HepG2 (cell line): Measurements from ENCODE around the gene PRR11. TPM values are rescaled to one million over a fixed set of nuclear protein-coding genes. Genes with fewer than 3 reads are reported as not detected.

Experiments
- AHR ChIP-seq: IDR thresholded peaks from 2 replicates; pipeline ENCODE4 v1.6.1; 2018; ENCODE audit warnings: missing genetic modification reagents, missing compliant biosample characterization
- ASH2L ChIP-seq: fragments of 300-600, 200-600 bp; sonication (generic); IDR thresholded peaks from 2 replicates; pipeline ENCODE4 v1.7.0; 2017; ENCODE audit warnings: low read depth, mild to moderate bottlenecking, moderate library complexity, mixed read lengths, low read length; ENCODE audit not compliant: insufficient read length
- ESRRA ChIP-seq: sonication (generic); formaldehyde crosslinking; IDR thresholded peaks from 2 replicates; pipeline ENCODE4 v1.5.1; 2020; ENCODE audit warnings: mild to moderate bottlenecking, low read depth, missing genetic modification reagents
- FOSL2 ChIP-seq: sonication (generic); formaldehyde crosslinking; IDR thresholded peaks from 2 replicates; pipeline ENCODE4 v1.4.0; 2020; ENCODE audit warnings: missing genetic modification reagents
- SMC3 ChIP-seq: IDR thresholded peaks from 2 replicates; pipeline ENCODE4 v1.6.1; 2011; ENCODE audit warnings: low read length, improper control_type of control experiment
- STAG1 ChIP-seq: sonication (generic); formaldehyde crosslinking; IDR thresholded peaks from 2 replicates; pipeline ENCODE4 v1.4.0; 2020; ENCODE audit warnings: missing genetic modification reagents
- YEATS2 ChIP-seq: sonication (generic); formaldehyde crosslinking; IDR thresholded peaks from 2 replicates; pipeline ENCODE4 v1.4.0; 2020; ENCODE audit warnings: missing genetic modification reagents, borderline replicate concordance
- ZNF224 ChIP-seq: sonication (generic); formaldehyde crosslinking; IDR thresholded peaks from 2 replicates; pipeline ENCODE4 v1.5.0; 2020; ENCODE audit warnings: mild to moderate bottlenecking, missing genetic modification reagents
- ZNF260 ChIP-seq: sonication (generic); formaldehyde crosslinking; IDR thresholded peaks from 2 replicates; pipeline ENCODE4 v1.4.0; 2020; ENCODE audit warnings: missing genetic modification reagents, low read depth, mild to moderate bottlenecking, borderline replicate concordance
- ZNF556 ChIP-seq: sonication (generic); formaldehyde crosslinking; IDR thresholded peaks from 2 replicates; pipeline ENCODE4 v1.4.0; 2020; ENCODE audit warnings: mild to moderate bottlenecking, missing genetic modification reagents, borderline replicate concordance
- ZNF747 ChIP-seq: sonication (generic); formaldehyde crosslinking; IDR thresholded peaks from 2 replicates; pipeline ENCODE4 v1.8.1; 2023; ENCODE audit warnings: missing genetic modification reagents, mild to moderate bottlenecking, borderline replicate concordance
- polyA plus RNA-seq, 8 experiments: library from polyadenylated mRNA; depleted of rRNA in 3 of 8; stranded (reverse) in 7 of 8; unstranded in 1 of 8; fragments of >200 nt; fragmentation: Illumina TruSeq in 4 of 8; extraction: Trizol in 4 of 8; gene quantifications; 2 replicates each; pipeline versions ENCODE4 v1.2.1 to v1.2.3, GENCODE V29; 2011 to 2016; ENCODE audit warnings: low read depth in 4 of 8, missing spikeins in 1 of 8, mixed read lengths in 1 of 8; ENCODE audit not compliant: insufficient read depth in 1 of 8
- total RNA-seq, 5 experiments: library from RNA; depleted of rRNA; stranded (reverse); fragments of >200 nt; fragmentation: Illumina TruSeq; extraction: Trizol; gene quantifications; 2 replicates each; pipeline ENCODE4 v1.2.3, GENCODE V29; 2016; ENCODE audit warnings: low read depth in 1 of 5
- TF ChIP-seq, protein P1 (sequence below): sonication (generic); formaldehyde crosslinking; IDR thresholded peaks from 2 replicates; pipeline ENCODE4 v1.4.0; 2020; ENCODE audit warnings: missing genetic modification reagents
- TF ChIP-seq, protein P2 (sequence below): sonication (generic); formaldehyde crosslinking; IDR thresholded peaks from 2 replicates; pipeline ENCODE4 v1.5.1; 2020; ENCODE audit warnings: mild to moderate bottlenecking, missing genetic modification reagents, borderline replicate concordance
- TF ChIP-seq, protein P3 (sequence below): fragments of 450-650 bp; IDR thresholded peaks from 2 replicates; pipeline ENCODE4 v1.6.1; 2016
- TF ChIP-seq, protein P4 (sequence below): sonication (generic); formaldehyde crosslinking; conservative IDR thresholded peaks from 2 replicates; pipeline ENCODE4 v1.8.0; 2022; ENCODE audit warnings: mild to moderate bottlenecking, moderate library complexity, missing genetic modification reagents

Gene PRR11
- total and polyA plus RNA-seq, 2 of the 13 experiments (the other 11 are each of a cell fraction or from before 2014, with no cell fraction given): 35.7 to 39.2 TPM

DNA sequence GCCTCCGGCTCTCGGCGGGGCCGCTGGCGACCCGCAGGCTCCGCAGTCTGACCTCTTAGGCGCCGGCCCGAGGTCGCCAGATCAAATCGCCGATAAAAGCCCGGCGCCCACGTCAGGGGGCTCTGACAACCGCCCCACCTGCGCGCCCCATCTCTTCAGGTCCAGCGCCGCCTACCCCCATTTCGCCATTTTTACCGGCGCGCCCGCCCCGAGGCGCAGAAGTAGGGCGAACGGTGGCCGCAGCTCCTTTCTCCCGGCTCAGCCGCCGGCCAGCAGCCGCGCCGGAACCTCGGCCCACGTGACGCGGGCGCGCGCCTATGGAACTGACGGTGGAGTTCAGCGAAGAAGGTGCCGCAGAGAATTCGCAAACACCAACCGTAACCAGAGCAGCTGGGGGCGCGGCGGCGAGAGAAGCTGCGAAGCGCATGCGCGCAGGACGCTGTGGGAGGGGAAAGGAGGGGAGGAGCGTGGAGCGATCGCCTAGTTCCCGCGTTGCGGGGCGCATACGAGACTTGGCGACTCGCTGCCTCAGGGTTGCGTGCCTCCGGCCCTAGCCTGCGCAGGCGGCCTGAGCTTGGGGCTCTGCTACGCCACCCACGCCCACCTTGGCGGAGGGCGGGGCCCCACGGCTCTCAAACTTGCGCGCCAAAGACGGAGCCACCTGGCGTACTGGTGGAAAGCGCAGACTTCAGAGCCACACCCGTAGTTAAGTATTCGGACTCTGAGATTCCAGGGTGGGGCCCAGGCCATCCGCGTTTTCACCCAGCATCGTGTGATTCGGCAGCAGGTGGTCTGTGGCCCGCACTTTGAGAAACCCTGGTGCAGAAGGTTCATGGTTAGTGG, 48.9 kb upstream of the PRR11 start, which contains the start of gene TRIM37 (continued):
- TF ChIP-seq, protein P1, sequence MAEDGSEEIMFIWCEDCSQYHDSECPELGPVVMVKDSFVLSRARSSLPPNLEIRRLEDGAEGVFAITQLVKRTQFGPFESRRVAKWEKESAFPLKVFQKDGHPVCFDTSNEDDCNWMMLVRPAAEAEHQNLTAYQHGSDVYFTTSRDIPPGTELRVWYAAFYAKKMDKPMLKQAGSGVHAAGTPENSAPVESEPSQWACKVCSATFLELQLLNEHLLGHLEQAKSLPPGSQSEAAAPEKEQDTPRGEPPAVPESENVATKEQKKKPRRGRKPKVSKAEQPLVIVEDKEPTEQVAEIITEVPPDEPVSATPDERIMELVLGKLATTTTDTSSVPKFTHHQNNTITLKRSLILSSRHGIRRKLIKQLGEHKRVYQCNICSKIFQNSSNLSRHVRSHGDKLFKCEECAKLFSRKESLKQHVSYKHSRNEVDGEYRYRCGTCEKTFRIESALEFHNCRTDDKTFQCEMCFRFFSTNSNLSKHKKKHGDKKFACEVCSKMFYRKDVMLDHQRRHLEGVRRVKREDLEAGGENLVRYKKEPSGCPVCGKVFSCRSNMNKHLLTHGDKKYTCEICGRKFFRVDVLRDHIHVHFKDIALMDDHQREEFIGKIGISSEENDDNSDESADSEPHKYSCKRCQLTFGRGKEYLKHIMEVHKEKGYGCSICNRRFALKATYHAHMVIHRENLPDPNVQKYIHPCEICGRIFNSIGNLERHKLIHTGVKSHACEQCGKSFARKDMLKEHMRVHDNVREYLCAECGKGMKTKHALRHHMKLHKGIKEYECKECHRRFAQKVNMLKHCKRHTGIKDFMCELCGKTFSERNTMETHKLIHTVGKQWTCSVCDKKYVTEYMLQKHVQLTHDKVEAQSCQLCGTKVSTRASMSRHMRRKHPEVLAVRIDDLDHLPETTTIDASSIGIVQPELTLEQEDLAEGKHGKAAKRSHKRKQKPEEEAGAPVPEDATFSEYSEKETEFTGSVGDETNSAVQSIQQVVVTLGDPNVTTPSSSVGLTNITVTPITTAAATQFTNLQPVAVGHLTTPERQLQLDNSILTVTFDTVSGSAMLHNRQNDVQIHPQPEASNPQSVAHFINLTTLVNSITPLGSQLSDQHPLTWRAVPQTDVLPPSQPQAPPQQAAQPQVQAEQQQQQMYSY (CRISPR knock-in tag): no peak; the same call in 1 of the 2 replicates
- TF ChIP-seq FOSL2: peak; percentile 10; the same call in 1 of the 2 replicates
- TF ChIP-seq, protein P2, sequence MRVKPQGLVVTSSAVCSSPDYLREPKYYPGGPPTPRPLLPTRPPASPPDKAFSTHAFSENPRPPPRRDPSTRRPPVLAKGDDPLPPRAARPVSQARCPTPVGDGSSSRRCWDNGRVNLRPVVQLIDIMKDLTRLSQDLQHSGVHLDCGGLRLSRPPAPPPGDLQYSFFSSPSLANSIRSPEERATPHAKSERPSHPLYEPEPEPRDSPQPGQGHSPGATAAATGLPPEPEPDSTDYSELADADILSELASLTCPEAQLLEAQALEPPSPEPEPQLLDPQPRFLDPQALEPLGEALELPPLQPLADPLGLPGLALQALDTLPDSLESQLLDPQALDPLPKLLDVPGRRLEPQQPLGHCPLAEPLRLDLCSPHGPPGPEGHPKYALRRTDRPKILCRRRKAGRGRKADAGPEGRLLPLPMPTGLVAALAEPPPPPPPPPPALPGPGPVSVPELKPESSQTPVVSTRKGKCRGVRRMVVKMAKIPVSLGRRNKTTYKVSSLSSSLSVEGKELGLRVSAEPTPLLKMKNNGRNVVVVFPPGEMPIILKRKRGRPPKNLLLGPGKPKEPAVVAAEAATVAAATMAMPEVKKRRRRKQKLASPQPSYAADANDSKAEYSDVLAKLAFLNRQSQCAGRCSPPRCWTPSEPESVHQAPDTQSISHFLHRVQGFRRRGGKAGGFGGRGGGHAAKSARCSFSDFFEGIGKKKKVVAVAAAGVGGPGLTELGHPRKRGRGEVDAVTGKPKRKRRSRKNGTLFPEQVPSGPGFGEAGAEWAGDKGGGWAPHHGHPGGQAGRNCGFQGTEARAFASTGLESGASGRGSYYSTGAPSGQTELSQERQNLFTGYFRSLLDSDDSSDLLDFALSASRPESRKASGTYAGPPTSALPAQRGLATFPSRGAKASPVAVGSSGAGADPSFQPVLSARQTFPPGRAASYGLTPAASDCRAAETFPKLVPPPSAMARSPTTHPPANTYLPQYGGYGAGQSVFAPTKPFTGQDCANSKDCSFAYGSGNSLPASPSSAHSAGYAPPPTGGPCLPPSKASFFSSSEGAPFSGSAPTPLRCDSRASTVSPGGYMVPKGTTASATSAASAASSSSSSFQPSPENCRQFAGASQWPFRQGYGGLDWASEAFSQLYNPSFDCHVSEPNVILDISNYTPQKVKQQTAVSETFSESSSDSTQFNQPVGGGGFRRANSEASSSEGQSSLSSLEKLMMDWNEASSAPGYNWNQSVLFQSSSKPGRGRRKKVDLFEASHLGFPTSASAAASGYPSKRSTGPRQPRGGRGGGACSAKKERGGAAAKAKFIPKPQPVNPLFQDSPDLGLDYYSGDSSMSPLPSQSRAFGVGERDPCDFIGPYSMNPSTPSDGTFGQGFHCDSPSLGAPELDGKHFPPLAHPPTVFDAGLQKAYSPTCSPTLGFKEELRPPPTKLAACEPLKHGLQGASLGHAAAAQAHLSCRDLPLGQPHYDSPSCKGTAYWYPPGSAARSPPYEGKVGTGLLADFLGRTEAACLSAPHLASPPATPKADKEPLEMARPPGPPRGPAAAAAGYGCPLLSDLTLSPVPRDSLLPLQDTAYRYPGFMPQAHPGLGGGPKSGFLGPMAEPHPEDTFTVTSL (CRISPR knock-in tag): no peak; the same call in 1 of the 2 replicates
- no peak for TF ChIP-seq ZNF260 (CRISPR knock-in tag)
- TF ChIP-seq ESRRA (CRISPR knock-in tag): peak; percentile 75; the same call in 1 of the 2 replicates
- TF ChIP-seq, protein P3, sequence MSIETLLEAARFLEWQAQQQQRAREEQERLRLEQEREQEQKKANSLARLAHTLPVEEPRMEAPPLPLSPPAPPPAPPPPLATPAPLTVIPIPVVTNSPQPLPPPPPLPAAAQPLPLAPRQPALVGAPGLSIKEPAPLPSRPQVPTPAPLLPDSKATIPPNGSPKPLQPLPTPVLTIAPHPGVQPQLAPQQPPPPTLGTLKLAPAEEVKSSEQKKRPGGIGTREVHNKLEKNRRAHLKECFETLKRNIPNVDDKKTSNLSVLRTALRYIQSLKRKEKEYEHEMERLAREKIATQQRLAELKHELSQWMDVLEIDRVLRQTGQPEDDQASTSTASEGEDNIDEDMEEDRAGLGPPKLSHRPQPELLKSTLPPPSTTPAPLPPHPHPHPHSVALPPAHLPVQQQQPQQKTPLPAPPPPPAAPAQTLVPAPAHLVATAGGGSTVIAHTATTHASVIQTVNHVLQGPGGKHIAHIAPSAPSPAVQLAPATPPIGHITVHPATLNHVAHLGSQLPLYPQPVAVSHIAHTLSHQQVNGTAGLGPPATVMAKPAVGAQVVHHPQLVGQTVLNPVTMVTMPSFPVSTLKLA: peak; percentile 91
- peak; percentile 96 for TF ChIP-seq ZNF747
- peak; percentile 98 for TF ChIP-seq ASH2L
- TF ChIP-seq ZNF556: 0 out of 2 replicates have a peak, but pooled peaks have one; percentile 7
- no peak for TF ChIP-seq SMC3
- TF ChIP-seq STAG1: no peak; the same call in 1 of the 2 replicates
- peak; percentile 96 for TF ChIP-seq ZNF224 (CRISPR knock-in tag)
- peak; percentile 88 for TF ChIP-seq YEATS2
- TF ChIP-seq, protein P4, sequence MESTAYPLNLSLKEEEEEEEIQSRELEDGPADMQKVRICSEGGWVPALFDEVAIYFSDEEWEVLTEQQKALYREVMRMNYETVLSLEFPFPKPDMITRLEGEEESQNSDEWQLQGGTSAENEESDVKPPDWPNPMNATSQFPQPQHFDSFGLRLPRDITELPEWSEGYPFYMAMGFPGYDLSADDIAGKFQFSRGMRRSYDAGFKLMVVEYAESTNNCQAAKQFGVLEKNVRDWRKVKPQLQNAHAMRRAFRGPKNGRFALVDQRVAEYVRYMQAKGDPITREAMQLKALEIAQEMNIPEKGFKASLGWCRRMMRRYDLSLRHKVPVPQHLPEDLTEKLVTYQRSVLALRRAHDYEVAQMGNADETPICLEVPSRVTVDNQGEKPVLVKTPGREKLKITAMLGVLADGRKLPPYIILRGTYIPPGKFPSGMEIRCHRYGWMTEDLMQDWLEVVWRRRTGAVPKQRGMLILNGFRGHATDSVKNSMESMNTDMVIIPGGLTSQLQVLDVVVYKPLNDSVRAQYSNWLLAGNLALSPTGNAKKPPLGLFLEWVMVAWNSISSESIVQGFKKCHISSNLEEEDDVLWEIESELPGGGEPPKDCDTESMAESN: peak; percentile 11
- TF ChIP-seq AHR: peak; percentile 45; the same call in 1 of the 2 replicates
